Fibroblast of mammary gland (primary cell): Measurements from ENCODE around the gene SCAMP2.

Experiments used
- DNase-seq: peaks from one replicate; pipeline ENCODE4 v3.0.0-alpha.2; 2010; ENCODE audit warnings: low read depth
- H3K4me3 ChIP-seq: 2 replicates; pipeline ENCODE4 v1.5.1; 2011; ENCODE audit warnings: low read depth, mild to moderate bottlenecking, low read length, moderate library complexity; ENCODE audit not compliant: control insufficient read depth
- TF ChIP-seq, protein P1 (sequence below): conservative IDR thresholded peaks from 2 replicates; pipeline ENCODE4 v1.5.1; 2011; ENCODE audit warnings: low read depth, low read length, inconsistent platforms; ENCODE audit not compliant: control insufficient read depth, insufficient read depth

Gene SCAMP2

DNA sequence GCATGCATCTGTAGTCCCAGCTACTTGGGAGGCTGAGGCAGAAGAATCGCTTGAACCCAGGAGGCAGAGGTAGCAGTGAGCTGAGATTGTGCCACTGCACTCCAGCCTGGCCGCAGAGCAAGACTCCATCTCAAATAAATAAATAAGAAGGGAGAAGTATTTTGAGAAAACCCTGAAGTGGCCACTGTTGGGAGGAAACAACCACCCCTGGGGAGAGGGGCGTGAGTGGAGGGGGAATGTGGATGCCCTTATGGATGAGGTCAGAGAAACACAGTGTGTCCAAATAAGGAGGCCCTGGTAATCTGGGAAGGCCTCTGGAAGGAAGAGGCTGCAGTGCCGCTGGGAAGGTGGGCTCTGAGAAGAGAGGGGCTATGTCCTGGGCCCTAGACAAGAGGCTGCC lies 50.9 kb downstream of the SCAMP2 start:
- no peak overlapping the region for H3K4me3 ChIP-seq
- TF ChIP-seq, protein P1, sequence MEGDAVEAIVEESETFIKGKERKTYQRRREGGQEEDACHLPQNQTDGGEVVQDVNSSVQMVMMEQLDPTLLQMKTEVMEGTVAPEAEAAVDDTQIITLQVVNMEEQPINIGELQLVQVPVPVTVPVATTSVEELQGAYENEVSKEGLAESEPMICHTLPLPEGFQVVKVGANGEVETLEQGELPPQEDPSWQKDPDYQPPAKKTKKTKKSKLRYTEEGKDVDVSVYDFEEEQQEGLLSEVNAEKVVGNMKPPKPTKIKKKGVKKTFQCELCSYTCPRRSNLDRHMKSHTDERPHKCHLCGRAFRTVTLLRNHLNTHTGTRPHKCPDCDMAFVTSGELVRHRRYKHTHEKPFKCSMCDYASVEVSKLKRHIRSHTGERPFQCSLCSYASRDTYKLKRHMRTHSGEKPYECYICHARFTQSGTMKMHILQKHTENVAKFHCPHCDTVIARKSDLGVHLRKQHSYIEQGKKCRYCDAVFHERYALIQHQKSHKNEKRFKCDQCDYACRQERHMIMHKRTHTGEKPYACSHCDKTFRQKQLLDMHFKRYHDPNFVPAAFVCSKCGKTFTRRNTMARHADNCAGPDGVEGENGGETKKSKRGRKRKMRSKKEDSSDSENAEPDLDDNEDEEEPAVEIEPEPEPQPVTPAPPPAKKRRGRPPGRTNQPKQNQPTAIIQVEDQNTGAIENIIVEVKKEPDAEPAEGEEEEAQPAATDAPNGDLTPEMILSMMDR, result no peak
- no peak for DNase-seq

DNA sequence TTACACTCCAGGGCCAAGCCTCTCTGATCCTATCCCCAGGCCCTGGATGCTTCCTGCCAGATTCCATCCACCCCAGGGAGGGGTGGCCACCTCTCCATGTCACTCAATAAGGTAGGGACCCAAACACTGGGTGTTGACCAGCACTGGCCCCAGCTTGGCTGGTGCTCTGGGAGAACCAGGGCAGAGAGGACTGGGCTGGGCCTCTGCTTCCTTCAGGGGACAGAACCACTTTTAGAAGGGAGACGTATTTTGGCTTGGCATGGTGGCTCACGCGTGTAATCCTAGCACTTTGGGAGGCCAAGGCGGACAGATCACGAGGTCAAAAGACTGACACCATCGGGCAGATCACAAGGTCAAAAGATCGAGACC lies 51.4 kb downstream of the SCAMP2 start:
- H3K4me3 ChIP-seq, result no peak overlapping the region
- TF ChIP-seq, protein P1, result no peak
- no peak for DNase-seq

DNA sequence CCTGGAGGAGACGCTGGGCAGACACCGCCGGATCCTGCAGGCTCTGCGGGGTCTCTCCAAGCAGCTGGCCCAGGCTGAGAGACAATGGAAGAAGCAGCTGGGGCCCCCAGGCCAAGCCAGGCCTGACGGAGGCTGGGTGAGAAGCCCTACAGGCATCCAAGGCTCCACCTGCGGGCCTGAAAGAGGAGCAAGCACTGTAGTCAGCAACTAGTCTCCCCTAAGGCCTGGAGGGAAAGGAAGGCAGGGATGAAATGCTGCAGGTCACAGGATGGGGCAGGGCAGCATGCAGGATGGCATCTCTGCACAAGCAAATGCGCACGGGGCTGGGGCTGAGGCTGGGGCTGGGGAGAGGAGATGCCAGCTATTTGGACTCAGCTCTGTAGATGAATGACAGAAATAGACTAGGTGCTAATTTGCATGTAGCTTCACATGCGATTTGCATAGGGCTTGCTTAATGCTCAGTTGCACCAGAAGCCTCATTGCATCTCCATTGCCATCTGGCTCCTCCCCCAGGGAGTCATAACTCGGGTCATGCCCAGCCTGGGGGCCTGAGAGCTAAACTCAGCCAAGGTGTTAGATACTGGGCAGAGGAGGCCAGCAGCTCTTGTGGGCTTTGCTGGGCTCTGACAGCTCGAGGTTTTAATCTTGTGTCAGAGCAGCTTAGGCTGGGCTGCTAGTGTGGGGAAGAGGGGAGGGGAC lies 51.9 kb downstream of the SCAMP2 start:
- no peak for DNase-seq
- TF ChIP-seq, protein P1, result no peak
- H3K4me3 ChIP-seq, result no peak overlapping the region

DNA sequence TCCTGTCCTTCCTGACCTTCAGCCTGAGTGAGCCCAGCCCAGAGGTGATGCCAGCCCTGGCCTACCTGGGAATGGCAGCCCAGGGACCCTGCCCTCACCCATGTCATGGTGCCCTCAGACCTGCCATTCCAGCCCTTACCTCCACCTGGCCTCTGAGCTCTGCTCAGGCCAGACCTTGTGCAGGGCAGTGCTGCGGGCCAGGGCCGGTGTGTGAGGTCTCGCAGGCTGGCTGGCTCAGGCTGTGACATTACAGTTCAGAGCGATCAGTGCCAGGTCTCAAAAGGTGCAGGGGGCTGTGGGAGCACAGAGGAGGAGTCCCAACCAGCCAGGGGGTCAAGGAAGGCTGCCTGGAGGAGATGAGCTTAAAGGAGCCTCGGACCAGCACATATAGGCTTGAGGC lies 53.1 kb downstream of the SCAMP2 start:
- DNase-seq, result no peak
- no peak overlapping the region for H3K4me3 ChIP-seq
- TF ChIP-seq, protein P1, result no peak

DNA sequence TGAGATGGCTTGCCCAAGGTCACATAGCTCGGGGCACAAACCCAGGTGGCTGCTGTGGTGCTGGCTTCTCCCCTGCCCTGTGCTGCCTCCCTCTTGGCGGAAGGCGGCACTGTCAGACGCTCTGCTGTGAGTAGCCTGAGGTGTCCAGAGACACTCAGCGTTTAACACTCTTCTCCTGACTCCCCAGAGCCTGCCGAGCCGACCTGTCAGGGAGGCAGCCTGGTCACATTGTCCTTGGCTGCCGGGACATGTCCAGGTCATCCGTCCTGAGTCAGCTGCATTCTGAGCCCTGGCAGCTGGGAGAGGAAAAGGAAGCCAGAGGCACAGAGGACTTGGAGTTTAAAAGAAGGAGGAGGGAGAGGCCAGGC lies 55.8 kb downstream of the SCAMP2 start:
- DNase-seq, result no peak
- no peak overlapping the region for H3K4me3 ChIP-seq
- TF ChIP-seq, protein P1, result no peak

DNA sequence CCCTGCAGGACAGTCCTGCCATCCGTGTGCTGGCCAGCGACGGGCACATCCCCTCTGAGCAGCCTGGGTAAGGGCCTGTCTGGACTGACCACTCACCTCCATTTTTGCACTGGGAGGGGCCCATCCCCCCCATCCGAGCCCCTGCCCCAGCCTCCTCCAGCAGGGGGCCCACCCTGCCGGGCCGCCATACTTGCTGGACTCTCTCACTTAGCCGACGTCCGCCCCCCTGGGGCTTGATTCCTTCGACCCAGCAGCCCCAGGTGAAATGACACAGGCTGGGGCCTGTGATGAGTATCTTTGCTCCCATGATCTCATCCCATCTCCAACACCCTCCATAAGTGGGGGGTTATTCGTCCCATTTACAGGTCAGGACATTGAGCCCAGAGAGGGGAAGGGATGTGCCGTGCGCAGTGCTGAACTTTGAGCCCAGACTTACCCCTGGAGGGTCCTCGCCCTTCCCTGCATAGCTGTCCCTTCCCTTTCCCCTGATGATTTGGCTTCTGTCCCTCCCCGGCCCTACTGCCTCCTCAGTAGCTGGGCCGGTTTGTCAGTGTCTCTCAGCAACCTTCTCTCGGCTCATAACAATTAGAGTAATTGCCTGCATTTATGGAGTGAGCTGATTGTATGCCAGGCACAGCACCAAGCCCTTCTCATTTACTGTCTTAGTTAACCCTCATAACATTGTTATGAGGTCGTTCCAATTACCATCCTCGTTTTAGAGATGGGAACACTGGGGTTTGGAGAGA lies 56.4 kb downstream of the SCAMP2 start:
- no peak overlapping the region for H3K4me3 ChIP-seq
- TF ChIP-seq, protein P1, result no peak
- no peak for DNase-seq

DNA sequence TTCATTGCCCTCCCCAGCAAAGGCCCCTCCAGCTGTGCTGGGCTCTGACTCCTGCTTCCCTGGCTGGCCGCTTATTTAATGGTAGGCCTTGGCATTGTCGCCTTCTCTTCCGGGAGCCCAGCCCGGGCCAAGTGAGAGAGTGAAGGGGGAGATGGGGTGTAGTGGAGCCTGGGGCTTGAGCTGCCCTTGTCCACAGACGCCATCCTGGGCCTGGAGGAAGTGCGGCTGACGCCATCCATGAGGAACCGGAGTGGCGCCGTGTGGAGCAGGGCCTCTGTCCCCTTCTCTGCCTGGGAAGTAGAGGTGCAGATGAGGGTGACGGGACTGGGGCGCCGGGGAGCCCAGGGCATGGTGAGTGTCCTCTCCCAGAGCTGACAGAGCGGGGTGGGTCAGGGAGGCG lies 57.2 kb downstream of the SCAMP2 start:
- H3K4me3 ChIP-seq, result no peak overlapping the region
- no peak for DNase-seq
- TF ChIP-seq, protein P1, result no peak
